Karpas-422 (cell line): ENCODE results near the gene NDUFS2. TPM values are rescaled to one million over a fixed set of nuclear protein-coding genes. Genes with fewer than 3 reads are reported as not detected.

Experiments
- DNase-seq: peaks from one replicate; pipeline ENCODE4 v3.0.0-alpha.2; 2015
- H2AFZ ChIP-seq: fragments of 200-600 bp; sonication (generic); 2 replicates; pipeline ENCODE4 v1.6.1; 2014; ENCODE audit warnings: antibody characterized with exemption, low read length, mixed read lengths
- H3K27ac ChIP-seq: fragments of 200-600 bp; sonication (generic); 2 replicates; pipeline ENCODE4 v1.5.1; 2014; ENCODE audit warnings: mild to moderate bottlenecking, low read length, moderate library complexity
- H3K27me3 ChIP-seq: fragments of 200-600 bp; sonication (generic); 2 replicates; pipeline ENCODE4 v1.6.1; 2014; ENCODE audit warnings: low read length, mixed read lengths
- H3K36me3 ChIP-seq: fragments of 200-600 bp; sonication (generic); 2 replicates; pipeline ENCODE4 v1.6.1; 2014; ENCODE audit warnings: low read length, mixed read lengths; ENCODE audit not compliant: insufficient read depth
- H3K4me1 ChIP-seq: fragments of 200-600 bp; sonication (generic); 2 replicates; pipeline ENCODE4 v1.6.1; 2014; ENCODE audit warnings: mild to moderate bottlenecking, low read length, mixed read lengths
- H3K4me2 ChIP-seq: fragments of 200-600 bp; sonication (generic); 2 replicates; pipeline ENCODE4 v1.6.1; 2014; ENCODE audit warnings: low read length, low read depth, mild to moderate bottlenecking; ENCODE audit not compliant: poor library complexity, severe bottlenecking
- H3K4me3 ChIP-seq: fragments of 200-600 bp; sonication (generic); 2 replicates; pipeline ENCODE4 v1.5.1; 2014; ENCODE audit warnings: mild to moderate bottlenecking, antibody characterized with exemption, low read length, mixed read lengths
- H3K79me2 ChIP-seq: fragments of 200-600 bp; sonication (generic); 2 replicates; pipeline ENCODE4 v1.6.1; 2014; ENCODE audit warnings: mild to moderate bottlenecking, low read length, mixed read lengths
- H3K9ac ChIP-seq: fragments of 200-600 bp; sonication (generic); 2 replicates; pipeline ENCODE4 v1.6.0; 2014; ENCODE audit warnings: low read length
- H3K9me2 ChIP-seq: fragments of 200-600 bp; sonication (generic), shearing (Covaris generic); replicated peaks from 2 replicates; pipeline ENCODE4 v1.6.0; 2014; ENCODE audit warnings: mild to moderate bottlenecking, low read length, moderate library complexity; ENCODE audit not compliant: insufficient read depth
- H3K9me3 ChIP-seq: fragments of 300-700, 200-600 bp; sonication (generic); 2 replicates; pipeline ENCODE4 v1.6.1; 2014; ENCODE audit warnings: low read length, mixed read lengths
- H4K20me1 ChIP-seq: fragments of 200-600 bp; sonication (generic); 2 replicates; pipeline ENCODE4 v1.6.1; 2014; ENCODE audit warnings: mild to moderate bottlenecking, antibody characterized with exemption, low read length, low read depth; ENCODE audit not compliant: insufficient read depth
- total RNA-seq: library from RNA; depleted of rRNA; stranded (reverse); fragments of >200 nt; shearing (Covaris generic); gene quantifications from 2 replicates; pipeline ENCODE4 v1.2.3, GENCODE V29; 2014; ENCODE audit warnings: low replicate concordance

NDUFS2 gene
- total RNA-seq, 1 experiment from 2014 or later, result 134 TPM

DNA sequence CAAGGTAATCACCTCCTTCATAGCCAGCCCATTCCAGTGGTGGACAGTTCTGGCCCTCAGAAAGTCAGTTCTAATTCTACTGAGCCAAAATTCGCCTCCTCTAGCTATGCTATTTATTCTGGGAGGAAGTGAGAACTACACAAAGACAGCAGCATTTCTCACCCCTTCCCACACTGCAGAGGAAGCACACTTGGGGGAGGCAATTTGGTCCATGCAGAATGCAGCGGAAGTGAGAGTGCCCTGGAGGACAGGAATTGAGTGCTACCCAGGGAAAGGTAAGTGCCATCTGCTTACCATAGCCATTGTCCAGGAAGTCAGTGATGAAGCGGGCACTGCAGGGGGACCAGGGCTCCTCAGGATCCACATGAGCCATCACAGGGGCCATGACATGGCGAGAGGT lies 7.0 kb upstream of the NDUFS2 start:
- peak overlapping the region; percentile 95 for H2AFZ ChIP-seq
- no peaks in the 10 kb centered on the region for H3K36me3 ChIP-seq
- no peaks in the 10 kb centered on the region for H3K9me3 ChIP-seq
- peak overlapping the region; percentile 36 for H3K4me2 ChIP-seq
- DNase-seq, result peak; percentile 65
- no peaks in the 10 kb centered on the region for H4K20me1 ChIP-seq
- H3K27ac ChIP-seq, result peak overlapping the region; percentile 41
- no peaks in the 10 kb centered on the region for H3K79me2 ChIP-seq
- H3K9ac ChIP-seq, result peak overlapping the region; percentile 23
- H3K4me1 ChIP-seq, result peaks cover 18% of the 10 kb centered on the region
- H3K9me2 ChIP-seq, result no peaks in the 10 kb centered on the region
- H3K27me3 ChIP-seq, result no peaks in the 10 kb centered on the region
- H3K4me3 ChIP-seq, result peak overlapping the region; percentile 7; the same call in 1 of the 2 replicates

DNA sequence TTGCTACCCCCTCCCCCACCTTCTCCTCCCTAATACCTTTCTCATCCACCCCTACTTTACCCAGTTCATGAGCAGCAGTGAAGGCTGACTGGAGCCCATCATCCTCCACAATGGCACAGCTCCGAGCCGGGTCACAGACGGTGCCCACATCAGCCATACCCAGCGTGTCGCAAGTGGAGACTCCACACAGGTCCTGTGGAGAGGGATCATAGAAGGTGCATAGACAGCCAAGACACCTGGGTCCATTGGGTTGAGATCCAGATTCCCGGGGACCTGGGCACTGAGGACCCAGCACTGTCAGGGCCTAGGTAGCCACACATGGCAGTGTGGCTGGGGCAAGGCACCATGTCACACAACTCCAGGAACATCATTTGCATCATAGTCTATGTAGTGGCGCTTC lies 6.1 kb upstream of the NDUFS2 start:
- H3K4me1 ChIP-seq, result peaks cover 20% of the 10 kb centered on the region
- no peaks in the 10 kb centered on the region for H3K9me3 ChIP-seq
- H3K79me2 ChIP-seq, result no peaks in the 10 kb centered on the region
- no peaks in the 10 kb centered on the region for H3K27me3 ChIP-seq
- H3K9me2 ChIP-seq, result no peaks in the 10 kb centered on the region
- H2AFZ ChIP-seq, result no peak overlapping the region
- no peak for DNase-seq
- H3K4me3 ChIP-seq, result no peak overlapping the region
- H3K36me3 ChIP-seq, result no peaks in the 10 kb centered on the region
- H3K4me2 ChIP-seq, result no peak overlapping the region
- H3K9ac ChIP-seq, result no peak overlapping the region
- H3K27ac ChIP-seq, result no peak overlapping the region
- no peaks in the 10 kb centered on the region for H4K20me1 ChIP-seq

DNA sequence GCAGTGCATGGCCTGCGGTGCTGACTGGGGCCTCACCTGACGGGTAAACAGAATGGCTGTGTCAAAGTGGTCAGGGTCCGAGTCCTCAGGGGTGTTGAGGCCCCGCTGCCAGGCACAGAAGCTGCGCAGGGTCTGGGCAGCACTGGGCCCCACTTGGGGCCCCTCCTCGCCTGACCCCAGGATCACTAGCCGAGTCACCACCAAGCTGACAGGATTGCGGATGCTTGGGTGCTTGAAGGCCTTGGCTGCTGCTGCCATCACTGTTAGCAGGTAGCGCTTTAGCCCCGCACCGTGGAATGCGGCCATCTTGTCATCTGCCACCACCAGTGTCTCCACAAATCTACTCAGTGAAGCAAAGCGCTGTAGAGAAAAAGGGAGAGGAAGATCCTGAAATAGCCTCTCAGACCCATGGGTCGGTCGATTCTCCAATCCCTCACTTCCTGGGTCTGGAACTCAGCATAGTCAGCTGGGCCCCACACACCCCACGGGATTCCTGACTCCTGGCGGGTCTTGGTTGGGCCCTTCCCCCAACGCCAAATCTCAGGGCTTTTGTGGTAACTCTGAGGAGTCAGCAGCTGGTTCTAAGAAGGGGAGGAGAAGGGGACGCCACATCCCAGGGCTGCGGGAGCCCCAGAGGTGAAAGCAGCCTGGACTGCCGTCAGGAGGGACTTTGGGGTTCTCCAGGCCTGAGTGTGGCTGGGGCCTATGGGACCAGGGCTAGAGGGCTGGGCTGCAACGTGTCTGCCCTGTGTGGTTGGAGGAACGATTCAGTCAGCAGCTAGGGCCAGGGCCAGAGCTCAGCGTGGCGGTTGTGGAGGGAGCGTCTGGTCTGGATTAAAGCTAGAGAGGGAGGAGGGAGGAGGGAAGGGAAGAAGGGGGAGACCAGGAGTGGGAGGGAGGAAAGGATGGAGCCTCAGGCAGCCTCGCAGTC lies 5.4 kb upstream of the NDUFS2 start:
- H3K27ac ChIP-seq, result no peak overlapping the region
- H3K9me2 ChIP-seq, result no peaks in the 10 kb centered on the region
- no peak overlapping the region for H3K4me2 ChIP-seq
- H3K9me3 ChIP-seq, result no peaks in the 10 kb centered on the region
- no peaks in the 10 kb centered on the region for H4K20me1 ChIP-seq
- no peak overlapping the region for H2AFZ ChIP-seq
- H3K9ac ChIP-seq, result no peak overlapping the region
- no peaks in the 10 kb centered on the region for H3K79me2 ChIP-seq
- H3K36me3 ChIP-seq, result no peaks in the 10 kb centered on the region
- peaks cover 27% of the 10 kb centered on the region for H3K4me1 ChIP-seq
- DNase-seq, result no peak
- H3K4me3 ChIP-seq, result no peak overlapping the region
- H3K27me3 ChIP-seq, result no peaks in the 10 kb centered on the region

DNA sequence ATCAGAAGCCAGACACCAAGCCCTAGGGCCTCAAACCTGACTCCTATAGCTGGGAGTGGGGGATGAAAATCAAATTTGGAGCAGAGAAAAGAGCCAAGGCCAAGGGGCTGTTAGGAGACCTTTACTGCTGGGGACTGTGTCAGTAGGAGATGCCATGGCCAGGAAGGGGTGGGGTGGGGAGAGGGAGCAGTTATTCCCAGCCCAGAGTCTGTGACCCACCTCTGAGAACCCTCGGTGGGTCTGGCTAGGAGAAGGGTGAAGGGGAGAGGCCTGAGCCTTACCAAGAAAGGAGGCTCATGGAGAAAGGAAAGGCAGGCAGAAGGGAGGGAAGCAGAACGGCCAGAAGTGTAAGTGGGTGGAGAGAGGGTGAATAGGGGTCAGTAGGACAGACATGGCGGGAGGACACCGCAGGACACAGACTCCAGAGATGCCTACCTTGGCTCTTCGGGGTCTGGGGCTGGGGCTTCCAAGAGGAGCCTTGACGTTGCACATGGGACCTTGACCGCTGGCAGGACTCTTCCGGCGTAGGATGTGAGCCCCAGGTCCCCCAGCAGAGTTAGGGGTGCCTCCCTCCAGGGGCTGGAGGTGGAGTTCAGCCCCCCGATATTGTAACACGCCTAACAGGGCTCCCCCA lies 4.5 kb upstream of the NDUFS2 start:
- Histone ChIP-seq H4K20me1 (no peaks in the 10 kb centered on the region), H3K79me2 (peaks cover 4% of the 10 kb centered on the region), H3K9ac (no peak overlapping the region), H3K27me3 (no peaks in the 10 kb centered on the region), H3K4me1 (peaks cover 24% of the 10 kb centered on the region), H3K27ac (no peak overlapping the region), H2AFZ (no peak overlapping the region), H3K36me3 (no peaks in the 10 kb centered on the region), H3K9me3 (no peaks in the 10 kb centered on the region), H3K9me2 (no peaks in the 10 kb centered on the region), H3K4me2 (no peak overlapping the region), H3K4me3 (no peak overlapping the region)
- no peak for DNase-seq

DNA sequence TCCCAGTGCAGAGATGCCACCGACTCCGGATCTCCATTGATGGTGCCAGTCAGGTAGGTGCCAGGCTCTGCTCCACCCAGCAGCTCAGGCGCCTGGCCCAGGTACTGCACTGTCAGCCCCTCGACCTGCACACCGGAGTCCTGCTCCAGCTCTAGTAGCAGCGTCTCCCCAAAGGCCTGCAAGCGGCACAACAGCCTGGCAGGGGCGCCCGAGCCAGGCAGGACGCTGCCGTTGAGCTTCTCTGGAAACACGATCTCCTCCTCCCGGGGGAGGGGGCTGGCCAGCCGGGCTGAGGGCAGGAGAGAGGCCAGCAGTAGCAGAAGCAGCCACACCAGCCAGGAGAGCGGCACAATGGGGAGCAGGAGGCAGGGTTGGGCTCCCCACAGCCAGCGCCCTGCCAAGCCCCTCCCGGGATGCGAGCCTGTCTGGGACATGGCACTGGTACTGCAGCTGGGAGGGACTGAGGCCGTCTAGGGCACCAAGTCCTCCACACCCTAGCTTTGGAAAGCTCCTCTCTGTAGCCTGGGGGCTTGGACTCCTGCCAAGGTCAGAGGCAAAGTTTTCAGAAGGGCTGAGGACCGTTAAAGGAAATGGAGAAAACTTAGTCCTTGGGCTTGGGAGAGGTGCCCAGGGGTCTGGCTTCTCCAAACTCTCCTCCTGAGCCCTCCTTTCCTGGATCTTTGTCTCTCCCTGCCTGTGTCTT lies 3.8 kb upstream of the NDUFS2 start:
- no peak overlapping the region for H3K27ac ChIP-seq
- no peak overlapping the region for H2AFZ ChIP-seq
- H3K4me1 ChIP-seq, result peaks cover 29% of the 10 kb centered on the region
- H3K9me3 ChIP-seq, result no peaks in the 10 kb centered on the region
- no peaks in the 10 kb centered on the region for H3K9me2 ChIP-seq
- H3K36me3 ChIP-seq, result no peaks in the 10 kb centered on the region
- H3K79me2 ChIP-seq, result peaks cover 10% of the 10 kb centered on the region
- H3K4me3 ChIP-seq, result no peak overlapping the region
- no peaks in the 10 kb centered on the region for H3K27me3 ChIP-seq
- H3K9ac ChIP-seq, result no peak overlapping the region
- DNase-seq, result no peak
- no peaks in the 10 kb centered on the region for H4K20me1 ChIP-seq
- H3K4me2 ChIP-seq, result no peak overlapping the region

DNA sequence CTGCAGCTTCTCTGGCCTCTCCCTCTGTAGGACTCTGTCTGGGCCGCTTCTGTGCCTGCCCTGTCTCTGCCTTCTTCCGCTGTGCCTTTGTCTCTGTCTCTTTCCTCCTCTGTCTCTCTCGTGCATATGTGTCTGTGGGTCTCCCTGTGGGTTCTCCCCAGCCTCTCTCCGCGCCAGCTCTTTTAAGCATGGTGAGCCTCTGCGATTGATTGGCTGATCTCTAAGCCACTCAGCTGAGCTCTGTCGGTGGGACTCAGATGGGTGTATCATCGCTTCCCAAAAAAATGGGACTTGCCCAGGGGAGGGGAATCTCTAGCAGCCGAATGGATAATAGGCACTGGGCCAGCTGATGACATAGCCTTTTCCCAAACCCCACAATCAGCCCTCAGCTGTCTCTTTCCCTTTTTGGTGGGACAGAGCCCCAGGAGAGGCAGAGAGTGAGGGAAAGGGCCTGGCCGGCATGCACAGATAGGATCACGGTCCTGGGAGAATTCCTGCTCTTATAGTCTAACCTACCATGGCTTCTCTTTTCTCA lies 3.2 kb upstream of the NDUFS2 start, which contains the start of gene ADAMTS4:
ADAMTS4 (minus strand) TSS at position 158 of the 535 bp plus-strand sequence. CDS start 427 bp downstream, outside the sequence.
- H3K36me3 ChIP-seq, result peaks cover 3% of the 10 kb centered on the region; the same call in 1 of the 2 replicates
- no peaks in the 10 kb centered on the region for H3K27me3 ChIP-seq
- H3K4me2 ChIP-seq, result no peak within 1 kb of the TSS
- no peak within 1 kb of the TSS for H3K9ac ChIP-seq
- no peaks in the 10 kb centered on the region for H4K20me1 ChIP-seq
- no peaks in the 10 kb centered on the region for H3K9me3 ChIP-seq
- H3K9me2 ChIP-seq, result no peaks in the 10 kb centered on the region
- H2AFZ ChIP-seq, result no peak within 1 kb of the TSS
- DNase-seq, result no peak
- H3K27ac ChIP-seq, result no peak within 1 kb of the TSS
- H3K4me1 ChIP-seq, result peaks cover 35% of the 10 kb centered on the region
- no peak within 1 kb of the TSS for H3K4me3 ChIP-seq
- H3K79me2 ChIP-seq, result peaks cover 17% of the 10 kb centered on the region

DNA sequence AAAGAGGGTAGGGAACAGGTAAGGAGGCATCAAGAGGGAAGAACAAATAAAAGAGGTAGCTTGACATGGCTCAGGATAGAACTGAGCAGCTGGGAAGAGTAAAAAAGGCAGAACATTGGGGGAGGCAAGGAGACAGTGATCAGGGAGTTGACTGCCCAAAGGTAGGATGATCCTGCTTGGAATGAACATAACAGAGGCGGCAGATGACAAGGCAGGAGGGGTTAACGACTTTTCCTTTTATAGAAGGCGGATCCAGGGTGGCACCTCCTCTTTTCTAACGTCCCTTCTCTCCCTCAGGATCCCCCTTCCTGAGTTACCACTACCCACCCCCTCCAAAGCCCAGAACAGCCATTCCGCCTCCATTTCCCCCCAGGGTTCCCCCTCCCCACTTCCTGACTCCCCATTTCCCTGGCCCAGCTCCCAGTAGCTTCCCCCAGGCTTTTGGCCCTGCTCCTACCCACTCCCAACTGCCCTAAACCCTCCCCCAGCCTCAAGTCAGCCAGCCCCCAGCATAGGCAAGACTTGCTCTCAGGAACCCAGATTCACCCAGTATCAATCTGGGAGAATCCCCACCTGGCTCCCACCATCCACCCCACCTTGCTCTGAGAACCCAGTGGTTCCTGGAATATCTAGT lies 2.5 kb upstream of the NDUFS2 start:
- H3K36me3 ChIP-seq, result peaks cover 10% of the 10 kb centered on the region
- no peak overlapping the region for H3K9ac ChIP-seq
- peaks cover 39% of the 10 kb centered on the region for H3K4me1 ChIP-seq
- no peaks in the 10 kb centered on the region for H3K9me3 ChIP-seq
- DNase-seq, result no peak
- peaks cover 22% of the 10 kb centered on the region for H3K79me2 ChIP-seq
- no peak overlapping the region for H3K4me2 ChIP-seq
- no peaks in the 10 kb centered on the region for H4K20me1 ChIP-seq
- H3K27me3 ChIP-seq, result no peaks in the 10 kb centered on the region
- H3K9me2 ChIP-seq, result no peaks in the 10 kb centered on the region
- no peak overlapping the region for H3K4me3 ChIP-seq
- no peak overlapping the region for H2AFZ ChIP-seq
- no peak overlapping the region for H3K27ac ChIP-seq
